Osteocyte (in vitro differentiated cells): Measurements from ENCODE around the gene ERH. TPM values are rescaled to one million over a fixed set of nuclear protein-coding genes. Genes with fewer than 3 reads are reported as not detected.
"Not testable (repeated sequence)": the region's sequence is repeated elsewhere in the genome, so short reads cannot be mapped to it uniquely, and the experiment has no call there.

Source experiments
- DNase-seq: peaks from one replicate; pipeline ENCODE4 v3.0.0; 2021; ENCODE audit warnings: mixed read lengths; ENCODE audit not compliant: unreplicated experiment; ENCODE audit errors: extremely low spot score
- H3K27ac Mint-ChIP-seq: one replicate; pipeline ENCODE4 v1.8.0; 2021; ENCODE audit warnings: mild to moderate bottlenecking, mixed read lengths; ENCODE audit not compliant: unreplicated experiment
- H3K27me3 Mint-ChIP-seq: one replicate; pipeline ENCODE4 v1.8.0; 2021; ENCODE audit warnings: mixed read lengths; ENCODE audit not compliant: unreplicated experiment
- H3K36me3 Mint-ChIP-seq: one replicate; pipeline ENCODE4 v1.8.0; 2021; ENCODE audit warnings: mixed read lengths; ENCODE audit not compliant: unreplicated experiment
- H3K4me1 Mint-ChIP-seq: one replicate; pipeline ENCODE4 v1.8.0; 2021; ENCODE audit warnings: mixed read lengths; ENCODE audit not compliant: unreplicated experiment
- H3K4me3 Mint-ChIP-seq: one replicate; pipeline ENCODE4 v1.8.0; 2021; ENCODE audit warnings: mild to moderate bottlenecking, moderate library complexity, mixed read lengths; ENCODE audit not compliant: unreplicated experiment
- H3K9me3 Mint-ChIP-seq: one replicate; pipeline ENCODE4 v1.8.0; 2021; ENCODE audit warnings: mixed read lengths; ENCODE audit not compliant: unreplicated experiment
- CTCF ChIP-seq: fragments of 200-600 bp; sonication (generic); IDR thresholded peaks from 2 replicates; pipeline ENCODE4 v1.5.0; 2021; ENCODE audit warnings: antibody characterized with exemption, mild to moderate bottlenecking, moderate library complexity
- total RNA-seq: library from RNA; stranded (reverse); gene quantifications from 2 replicates; pipeline ENCODE4 v1.2.1, GENCODE V29; 2021

Gene ERH
- total RNA-seq, 1 donor from 2014 or later: 211 TPM

GRCh38 chr14:69424149-69424923 is 26.2 kb upstream of the ERH start:
- Mint-ChIP-seq H3K27me3 (no peaks in the 10 kb centered on the region), H3K4me1 (peaks cover 11% of the 10 kb centered on the region), H3K4me3 (no peak overlapping the region)

GRCh38 chr14:69423279-69423678 is 25.2 kb upstream of the ERH start:
- no peak for TF ChIP-seq CTCF
- no peak overlapping the region for H3K4me3 Mint-ChIP-seq
- H3K27me3 Mint-ChIP-seq: no peaks in the 10 kb centered on the region
- peaks cover 11% of the 10 kb centered on the region for H3K4me1 Mint-ChIP-seq
- no peak overlapping the region for H3K27ac Mint-ChIP-seq
- H3K36me3 Mint-ChIP-seq: peaks cover 25% of the 10 kb centered on the region
- DNase-seq: no peak
- no peaks in the 10 kb centered on the region for H3K9me3 Mint-ChIP-seq

More at GRCh38 chr14:69424149-69424923, 26.2 kb upstream of the ERH start:
- no peak for TF ChIP-seq CTCF
- no peaks in the 10 kb centered on the region for H3K9me3 Mint-ChIP-seq
- no peak overlapping the region for H3K27ac Mint-ChIP-seq
- H3K36me3 Mint-ChIP-seq: peaks cover 27% of the 10 kb centered on the region
- DNase-seq: no peak

- H3K36me3 Mint-ChIP-seq, H3K27ac Mint-ChIP-seq, H3K4me1 Mint-ChIP-seq, H3K27me3 Mint-ChIP-seq, DNase-seq, H3K4me3 Mint-ChIP-seq, H3K9me3 Mint-ChIP-seq: not testable (repeated sequence)
Observed at GRCh38 chr14:69416087-69416486, 18.0 kb upstream of the ERH start.

- no peak for TF ChIP-seq CTCF
- no peak overlapping the region for H3K27ac Mint-ChIP-seq
- no peak overlapping the region for H3K4me3 Mint-ChIP-seq
- no peaks in the 10 kb centered on the region for H3K27me3 Mint-ChIP-seq
- peaks cover 5% of the 10 kb centered on the region for H3K4me1 Mint-ChIP-seq
- peaks cover 5% of the 10 kb centered on the region for H3K9me3 Mint-ChIP-seq
- no peak for DNase-seq
- peaks cover 3% of the 10 kb centered on the region for H3K36me3 Mint-ChIP-seq
Observed at GRCh38 chr14:69413483-69413882, 15.4 kb upstream of the ERH start.

GRCh38 chr14:69408331-69408960 is 10.3 kb upstream of the ERH start:
- H3K4me1 Mint-ChIP-seq: peaks cover 5% of the 10 kb centered on the region
- TF ChIP-seq CTCF: no peak
- H3K36me3 Mint-ChIP-seq: peaks cover 6% of the 10 kb centered on the region
- DNase-seq: no peak
- no peaks in the 10 kb centered on the region for H3K9me3 Mint-ChIP-seq
- no peak overlapping the region for H3K4me3 Mint-ChIP-seq
- H3K27me3 Mint-ChIP-seq: no peaks in the 10 kb centered on the region
- no peak overlapping the region for H3K27ac Mint-ChIP-seq
